ENCODE measurements around the gene SIAH2.

DNA sequence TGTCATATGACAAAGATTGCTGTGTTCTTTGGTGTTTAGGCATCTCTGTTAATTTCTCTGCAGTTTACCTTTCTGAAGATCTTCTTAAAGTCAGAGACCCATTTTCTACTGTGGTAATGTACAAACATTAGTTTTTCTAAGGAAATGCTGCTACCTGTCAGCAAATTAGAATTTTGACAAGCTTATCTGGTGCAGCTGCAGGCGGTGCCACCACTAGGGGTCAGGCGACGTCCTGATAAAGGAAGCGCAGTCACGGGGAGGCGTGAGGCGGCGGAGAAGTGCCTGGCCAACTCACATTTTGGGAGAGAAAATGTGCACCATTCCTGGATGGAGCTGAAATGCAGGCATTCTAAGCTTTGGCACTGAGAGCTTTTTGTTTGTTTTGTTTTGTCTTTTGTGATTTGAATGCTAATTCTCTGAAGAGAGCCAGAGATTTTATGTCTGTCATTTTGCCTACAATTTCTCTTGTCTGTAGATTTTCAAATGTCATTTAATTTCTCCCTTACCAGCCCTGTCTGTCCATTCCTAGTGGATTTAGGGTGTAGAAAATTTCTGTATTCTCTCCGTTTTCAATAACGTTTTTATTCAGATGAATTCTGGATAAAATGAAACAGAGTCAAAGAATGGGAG lies 24.9 kb upstream of the SIAH2 start:
- TF ChIP-seq POLR2A (IDR thresholded peaks at IDR 0.05), result no peak
- TF ChIP-seq, protein P1, sequence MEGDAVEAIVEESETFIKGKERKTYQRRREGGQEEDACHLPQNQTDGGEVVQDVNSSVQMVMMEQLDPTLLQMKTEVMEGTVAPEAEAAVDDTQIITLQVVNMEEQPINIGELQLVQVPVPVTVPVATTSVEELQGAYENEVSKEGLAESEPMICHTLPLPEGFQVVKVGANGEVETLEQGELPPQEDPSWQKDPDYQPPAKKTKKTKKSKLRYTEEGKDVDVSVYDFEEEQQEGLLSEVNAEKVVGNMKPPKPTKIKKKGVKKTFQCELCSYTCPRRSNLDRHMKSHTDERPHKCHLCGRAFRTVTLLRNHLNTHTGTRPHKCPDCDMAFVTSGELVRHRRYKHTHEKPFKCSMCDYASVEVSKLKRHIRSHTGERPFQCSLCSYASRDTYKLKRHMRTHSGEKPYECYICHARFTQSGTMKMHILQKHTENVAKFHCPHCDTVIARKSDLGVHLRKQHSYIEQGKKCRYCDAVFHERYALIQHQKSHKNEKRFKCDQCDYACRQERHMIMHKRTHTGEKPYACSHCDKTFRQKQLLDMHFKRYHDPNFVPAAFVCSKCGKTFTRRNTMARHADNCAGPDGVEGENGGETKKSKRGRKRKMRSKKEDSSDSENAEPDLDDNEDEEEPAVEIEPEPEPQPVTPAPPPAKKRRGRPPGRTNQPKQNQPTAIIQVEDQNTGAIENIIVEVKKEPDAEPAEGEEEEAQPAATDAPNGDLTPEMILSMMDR (IDR thresholded peaks at IDR 0.05), result peak; percentile 62 to 95 (median 90)

Measured in thyroid gland (tissue), 4 donors.